IMR-90 (cell line): ENCODE results near the gene POLR2J. TPM values are rescaled to one million over a fixed set of nuclear protein-coding genes. Genes with fewer than 3 reads are reported as not detected.
"Not testable (repeated sequence)": the region's sequence is repeated elsewhere in the genome, so short reads cannot be mapped to it uniquely, and the experiment has no call there.

Experiments used
- ATAC-seq: fragments of 200-7000 bp; cut with Tn5 transposase; 2 replicates; pipeline ENCODE4 v1.9.1; 2020; ENCODE audit warnings: low read depth, mild to moderate bottlenecking, moderate library complexity
- BruUV-seq: library from RNA; stranded (reverse); fragments of 400-500 nt; replicated peaks from 2 replicates; lab custom pipeline; 2021; lab: Mats Ljungman, UMichigan
- CTCF ChIA-PET: fragments of 300-600 bp; formaldehyde crosslinking; extraction: SDS; loops from one replicate; lab custom pipeline; 2021; ENCODE audit warnings: antibody characterized with exemption; lab: Yijun Ruan, JAX
- POLR2A ChIA-PET: fragments of 300-600 bp; sonication (Branson Sonifier 250); formaldehyde crosslinking; loops from one replicate; lab custom pipeline; 2022; ENCODE audit warnings: antibody characterized with exemption; ENCODE audit not compliant: unreplicated experiment; lab: Charles Lee
- DNase-seq: peaks from one replicate; pipeline ENCODE4 v3.0.0; 2013
- H2AFZ ChIP-seq: replicated peaks from 2 replicates; pipeline ENCODE3; 2013; ENCODE audit warnings: low read length, mild to moderate bottlenecking; ENCODE audit not compliant: poor library complexity
- H2AK5ac ChIP-seq: 2 replicates; pipeline ENCODE4 v1.6.1; 2013; ENCODE audit warnings: low read depth, low read length, inconsistent platforms
- H2AK9ac ChIP-seq: replicated peaks from 2 replicates; pipeline ENCODE3; 2013; ENCODE audit warnings: mild to moderate bottlenecking, low read depth, low read length, moderate library complexity; ENCODE audit not compliant: poor library complexity
- H2BK120ac ChIP-seq: 2 replicates; pipeline ENCODE4 v1.6.1; 2013; ENCODE audit warnings: low read depth, low read length, inconsistent platforms
- H2BK15ac ChIP-seq: 3 replicates; pipeline ENCODE4 v1.6.1; 2013; ENCODE audit warnings: low read depth, low read length, inconsistent platforms
- H2BK20ac ChIP-seq: 2 replicates; pipeline ENCODE4 v1.6.1; 2013; ENCODE audit warnings: low read depth, mild to moderate bottlenecking, inconsistent platforms, low read length, moderate library complexity
- H2BK5ac ChIP-seq: 2 replicates; pipeline ENCODE4 v1.6.1; 2013; ENCODE audit warnings: mild to moderate bottlenecking, low read depth, low read length, inconsistent platforms; ENCODE audit not compliant: poor library complexity, severe bottlenecking
- H3K14ac ChIP-seq: replicated peaks from 2 replicates; pipeline ENCODE4 v1.6.1; 2013; ENCODE audit warnings: low read depth, low read length, inconsistent platforms
- H3K18ac ChIP-seq: 2 replicates; pipeline ENCODE4 v1.6.1; 2013; ENCODE audit warnings: low read depth, low read length, control low read depth
- H3K23ac ChIP-seq: 2 replicates; pipeline ENCODE4 v1.6.1; 2013; ENCODE audit warnings: low read depth, low read length, inconsistent platforms
- H3K27ac ChIP-seq: 2 replicates; pipeline ENCODE4 v1.5.1; 2013; ENCODE audit warnings: mild to moderate bottlenecking, control low read depth, low read length; ENCODE audit not compliant: insufficient read depth
- H3K27me3 ChIP-seq: 2 replicates; pipeline ENCODE4 v1.6.1; 2013; ENCODE audit warnings: low read length; ENCODE audit not compliant: control insufficient read depth, insufficient read depth
- H3K36me3 ChIP-seq: 2 replicates; pipeline ENCODE4 v1.6.1; 2013; ENCODE audit warnings: low read length, mixed read lengths; ENCODE audit not compliant: control insufficient read depth, insufficient read depth
- H3K4ac ChIP-seq: 2 replicates; pipeline ENCODE4 v1.6.1; 2013; ENCODE audit warnings: low read depth, low read length, inconsistent platforms
- H3K4me1 ChIP-seq: 2 replicates; pipeline ENCODE4 v1.6.1; 2013; ENCODE audit warnings: low read length, mixed read lengths; ENCODE audit not compliant: control insufficient read depth, insufficient read depth
- H3K4me2 ChIP-seq: 2 replicates; pipeline ENCODE4 v1.6.1; 2013; ENCODE audit warnings: low read depth, mild to moderate bottlenecking, control low read depth, low read length, moderate library complexity
- H3K4me3 ChIP-seq: 2 replicates; pipeline ENCODE4 v1.5.1; 2013; ENCODE audit warnings: low read depth, mild to moderate bottlenecking, control low read depth, low read length, moderate library complexity; ENCODE audit not compliant: insufficient read depth
- H3K56ac ChIP-seq: 2 replicates; pipeline ENCODE4 v1.6.1; 2013; ENCODE audit warnings: low read length, inconsistent platforms; ENCODE audit not compliant: insufficient read depth; ENCODE audit errors: extremely low read depth
- H3K79me1 ChIP-seq, 2 experiments: 2 replicates each; pipeline ENCODE4 v1.6.1; 2013; ENCODE audit warnings: low read length in 2 of 2, inconsistent platforms in 1 of 2, low read depth in 1 of 2
- H3K9ac ChIP-seq: 2 replicates; pipeline ENCODE4 v1.6.1; 2013; ENCODE audit warnings: low read depth, low read length, control low read depth
- H3K9me1 ChIP-seq: 2 replicates; pipeline ENCODE4 v1.6.1; 2013; ENCODE audit warnings: low read length, inconsistent platforms; ENCODE audit not compliant: insufficient read depth
- H3K9me3 ChIP-seq: 2 replicates; pipeline ENCODE4 v1.6.1; 2013; ENCODE audit warnings: low read length; ENCODE audit not compliant: control insufficient read depth, insufficient read depth
- H4K20me1 ChIP-seq: 2 replicates; pipeline ENCODE4 v1.6.1; 2013; ENCODE audit warnings: low read length, inconsistent platforms; ENCODE audit not compliant: insufficient read depth
- H4K5ac ChIP-seq: 2 replicates; pipeline ENCODE4 v1.6.1; 2013; ENCODE audit warnings: mild to moderate bottlenecking, low read depth, low read length, control low read depth
- H4K8ac ChIP-seq, 2 experiments: 2 replicates each; pipeline ENCODE4 v1.6.1; 2013; ENCODE audit warnings: low read depth in 2 of 2, low read length in 2 of 2, control low read depth in 1 of 2, inconsistent platforms in 1 of 2
- H4K91ac ChIP-seq: 2 replicates; pipeline ENCODE4 v1.6.1; 2013; ENCODE audit warnings: low read depth, low read length, inconsistent platforms; ENCODE audit not compliant: insufficient read depth
- CTCF ChIP-seq: conservative IDR thresholded peaks from 2 replicates; pipeline ENCODE4 v1.5.1; 2012; ENCODE audit warnings: mild to moderate bottlenecking, low read depth, low read length, improper control_type of control experiment
- RAD21 ChIP-seq: IDR thresholded peaks from 2 replicates; pipeline ENCODE4 v1.6.1; 2012; ENCODE audit warnings: low read length, improper control_type of control experiment
- SMC3 ChIP-seq: fragments of 150-350 bp; IDR thresholded peaks from 2 replicates; pipeline ENCODE4 v1.6.1; 2016; ENCODE audit warnings: low read depth, mild to moderate bottlenecking, antibody characterized with exemption, low read length, moderate library complexity
- whole genome bisulfite sequencing, 2 experiments: methylation state at CpG; one replicate each; pipeline versions ENCODE4 v1.1.5 to v1.1.7; 2013; ENCODE audit warnings: missing lambda C conversion rate in 2 of 2; ENCODE audit not compliant: insufficient read length in 1 of 2; ENCODE audit errors: extremely low coverage in 2 of 2; 5-methylcytosine and 5-hydroxymethylcytosine counted together
- dilution Hi-C: fragments of 300-500 bp; cut with HindIII; formaldehyde crosslinking; loops from one replicate; pipeline ENCODE4 v1.14.3; 2018; ENCODE audit warnings: low sequenced_read_pairs; ENCODE audit not compliant: unreplicated experiment
- in situ Hi-C: fragments of 300-500 bp; cut with MboI; formaldehyde crosslinking; loops from 3 replicates; pipeline ENCODE4 v1.14.3; 2019; ENCODE audit warnings: low sequenced_read_pairs, inconsistent platforms, mixed read lengths
- intact Hi-C: fragments of 100-400 bp; cut with micrococcal nuclease; formaldehyde crosslinking; loops from 2 replicates; pipeline ENCODE4 v1.10.0; 2022
- polyA plus RNA-seq, 3 experiments: library from polyadenylated mRNA; depleted of rRNA; stranded (reverse); fragments of >200 nt; gene quantifications; 2 replicates each; pipeline ENCODE4 v1.2.3, GENCODE V29; 2012; ENCODE audit warnings: low replicate concordance in 1 of 3
- total RNA-seq: library from RNA; depleted of rRNA; stranded (reverse); fragments of >200 nt; gene quantifications from 2 replicates; pipeline ENCODE4 v1.2.3, GENCODE V29; 2012

Gene POLR2J
- total and polyA plus RNA-seq, 2 of the 4 experiments (the other 2 are of a cell fraction): 20.8 to 92.6 TPM

DNA sequence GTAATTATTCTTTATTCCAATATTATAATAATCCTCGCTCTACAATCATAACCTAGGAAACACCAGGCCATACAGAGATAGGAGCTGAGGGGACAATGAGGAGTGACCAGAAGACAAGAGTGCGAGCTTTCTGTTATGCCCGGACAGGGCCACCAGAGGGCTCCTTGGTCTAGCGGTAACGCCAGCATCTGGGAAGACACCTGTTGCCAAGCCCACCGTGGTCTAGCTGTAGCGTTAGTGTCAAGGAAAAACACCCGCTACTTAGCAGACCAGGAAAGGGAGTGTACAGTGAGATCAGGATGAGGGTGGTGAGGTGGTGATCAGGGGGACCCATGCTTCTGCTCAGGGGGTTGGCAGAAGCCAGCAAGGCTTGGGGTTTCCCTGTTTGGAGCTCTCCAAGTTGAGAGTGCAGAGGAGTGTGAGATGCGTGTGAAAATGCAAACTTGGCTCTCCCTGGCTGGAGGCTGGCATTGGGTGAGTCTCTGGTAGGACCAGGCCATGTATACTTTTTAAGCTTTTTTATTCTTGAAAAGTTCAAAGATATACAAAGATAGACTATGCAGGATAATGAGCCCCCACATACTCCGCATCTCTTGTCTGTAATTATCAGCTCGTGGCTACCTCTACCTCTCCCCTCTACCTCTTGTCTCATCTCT is 1.4 kb upstream of the POLR2J start:
- intact Hi-C loops, CTCF ChIA-PET, H3K36me3 ChIP-seq, H2BK20ac ChIP-seq, H3K14ac ChIP-seq, H4K91ac ChIP-seq, H2BK15ac ChIP-seq, H4K20me1 ChIP-seq, H3K9ac ChIP-seq, H3K23ac ChIP-seq, ATAC-seq, in situ Hi-C loops, H2AK9ac ChIP-seq, H3K79me1 ChIP-seq, H3K9me3 ChIP-seq, H2BK120ac ChIP-seq, H3K4me1 ChIP-seq, DNase-seq, H4K8ac ChIP-seq, POLR2A ChIA-PET, H3K4ac ChIP-seq, H3K56ac ChIP-seq, H2AFZ ChIP-seq, H3K9me1 ChIP-seq, H3K4me3 ChIP-seq, H3K4me2 ChIP-seq, H4K5ac ChIP-seq, dilution Hi-C loops, BruUV-seq, H3K27me3 ChIP-seq, H3K27ac ChIP-seq, H2AK5ac ChIP-seq, H3K18ac ChIP-seq, H2BK5ac ChIP-seq: not testable (repeated sequence)
- TF ChIP-seq SMC3: 0 out of 2 replicates have a peak, but pooled peaks have one; percentile 25
- TF ChIP-seq CTCF: peak; percentile 27; the same call in 1 of the 2 replicates
- TF ChIP-seq RAD21: peak; percentile 34
- WGBS, 2 experiments: no CpG with 5 or more reads among the region's 11 CpGs

GRCh38 chr7:102479209-102479584 is 475 bp upstream of the POLR2J start:
- H3K18ac ChIP-seq, H3K14ac ChIP-seq, BruUV-seq, H4K91ac ChIP-seq, DNase-seq, intact Hi-C loops, H3K9me3 ChIP-seq, H2AK5ac ChIP-seq, H4K20me1 ChIP-seq, dilution Hi-C loops, H3K27me3 ChIP-seq, H3K4ac ChIP-seq, H2AFZ ChIP-seq, H4K8ac ChIP-seq, H3K9me1 ChIP-seq, H2BK120ac ChIP-seq, H2BK15ac ChIP-seq, H3K4me1 ChIP-seq, H3K56ac ChIP-seq, H3K9ac ChIP-seq, in situ Hi-C loops, H2AK9ac ChIP-seq, CTCF ChIA-PET, H3K36me3 ChIP-seq, H3K79me1 ChIP-seq, H4K5ac ChIP-seq, H3K23ac ChIP-seq, H2BK5ac ChIP-seq, H3K4me3 ChIP-seq, POLR2A ChIA-PET, H2BK20ac ChIP-seq: not testable (repeated sequence)
- ATAC-seq: peak; percentile 3
- WGBS, 2 experiments: no CpG with 5 or more reads among the region's 10 CpGs
- H3K27ac ChIP-seq: peak overlapping the region; percentile 29; the same call in 1 of the 2 replicates
- 0 out of 2 replicates have a peak overlapping the region, but pooled peaks have one; percentile 33 for H3K4me2 ChIP-seq
